SK-N-SH (cell line): Measurements from ENCODE around the gene PSAT1. TPM values are rescaled to one million over a fixed set of nuclear protein-coding genes. Genes with fewer than 3 reads are reported as not detected.

Experiments
- CTCF ChIA-PET: fragments of 300-600, 350-600 bp; formaldehyde crosslinking; extraction: SDS; loops from one replicate; lab custom pipeline; 2021; lab: Yijun Ruan, JAX
- POLR2A ChIA-PET: fragments of 350-600 bp; sonication (Branson Sonifier 250); formaldehyde crosslinking; extraction: SDS; loops from one replicate; lab custom pipeline; 2020; ENCODE audit warnings: antibody characterized with exemption, inconsistent platforms; lab: Yijun Ruan, JAX
- DNase-seq: peaks from one replicate; pipeline ENCODE4 v3.0.0; 2012
- H2AFZ ChIP-seq: fragments of 200-600 bp; sonication (generic); 2 replicates; pipeline ENCODE4 v1.8.1; 2016; ENCODE audit warnings: antibody characterized with exemption, mild to moderate bottlenecking, low read depth
- H3F3A ChIP-seq: fragments of 200-600 bp; sonication (generic); replicated peaks from 2 replicates; pipeline ENCODE3; 2016; ENCODE audit warnings: antibody characterized with exemption, mild to moderate bottlenecking; ENCODE audit not compliant: insufficient read depth
- H3K27ac ChIP-seq, 2 experiments: fragments of 200-500 bp in 1 of 2; fragments of 200-600 bp in 1 of 2; sonication (Bioruptor generic) in 1 of 2; sonication (generic), shearing (Covaris generic) in 1 of 2; 2 replicates each; pipeline versions ENCODE4 v1.5.1 to v1.6.1; 2014 to 2016; ENCODE audit warnings: low read depth in 2 of 2, inconsistent platforms in 1 of 2, low read length in 1 of 2, mild to moderate bottlenecking in 1 of 2, mixed read lengths in 1 of 2
- H3K27me3 ChIP-seq: fragments of 200-600 bp; sonication (generic), shearing (Covaris generic); 2 replicates; pipeline ENCODE4 v1.6.1; 2016; ENCODE audit warnings: mixed run types; ENCODE audit not compliant: insufficient read depth
- H3K36me3 ChIP-seq, 2 experiments: fragments of 200-500 bp in 1 of 2; fragments of 200-600 bp in 1 of 2; sonication (Bioruptor generic) in 1 of 2; sonication (generic) in 1 of 2; replicated peaks in 1 of 2; 2 replicates each; pipeline versions ENCODE3 to v1.5.1; 2014 to 2016; ENCODE audit warnings: low read length in 1 of 2, mild to moderate bottlenecking in 1 of 2; ENCODE audit not compliant: insufficient read depth in 2 of 2, control insufficient read depth in 1 of 2
- H3K4me1 ChIP-seq, 2 experiments: fragments of 200-500 bp in 1 of 2; fragments of 200-600 bp in 1 of 2; sonication (Bioruptor generic) in 1 of 2; sonication (generic), shearing (Covaris generic) in 1 of 2; 2 replicates each; pipeline versions ENCODE4 v1.5.1 to v1.6.1; 2014 to 2016; ENCODE audit warnings: low read depth in 1 of 2, low read length in 1 of 2, mixed run types in 1 of 2; ENCODE audit not compliant: insufficient read depth in 2 of 2, control insufficient read depth in 1 of 2
- H3K4me2 ChIP-seq: fragments of 200-600 bp; sonication (generic), shearing (Covaris generic); 2 replicates; pipeline ENCODE4 v1.6.1; 2017; ENCODE audit warnings: mixed run types
- H3K4me3 ChIP-seq, 2 experiments: fragments of 200-500 bp in 1 of 2; fragments of 200-600 bp in 1 of 2; sonication (Bioruptor generic) in 1 of 2; sonication (generic), shearing (Covaris generic) in 1 of 2; 2 replicates each; pipeline versions ENCODE4 v1.5.1 to v1.8.1; 2014 to 2016; ENCODE audit warnings: low read depth in 2 of 2, inconsistent platforms in 1 of 2, low read length in 1 of 2, mild to moderate bottlenecking in 1 of 2, mixed read lengths in 1 of 2, moderate library complexity in 1 of 2
- H3K79me2 ChIP-seq: fragments of 200-600 bp; sonication (generic); 2 replicates; pipeline ENCODE4 v1.8.1; 2017; ENCODE audit warnings: mild to moderate bottlenecking; ENCODE audit not compliant: insufficient read depth
- H3K9ac ChIP-seq: fragments of 200-600 bp; sonication (generic); 2 replicates; pipeline ENCODE4 v1.6.1; 2017; ENCODE audit warnings: mixed run types
- H3K9me2 ChIP-seq: fragments of 200-600 bp; sonication (generic); 2 replicates; pipeline ENCODE4 v1.6.1; 2017; ENCODE audit warnings: mixed run types
- H3K9me3 ChIP-seq: fragments of 200-600 bp; sonication (generic); 2 replicates; pipeline ENCODE4 v1.6.1; 2017; ENCODE audit warnings: mixed run types, mild to moderate bottlenecking, moderate library complexity
- H4K20me1 ChIP-seq: fragments of 200-600 bp; sonication (generic); 2 replicates; pipeline ENCODE4 v1.6.1; 2017; ENCODE audit warnings: mild to moderate bottlenecking, mixed run types; ENCODE audit not compliant: insufficient read depth
- CHD2 ChIP-seq: fragments of 150-350 bp; IDR thresholded peaks from 2 replicates; pipeline ENCODE4 v1.6.1; 2018; ENCODE audit warnings: low read length; ENCODE audit not compliant: partially characterized antibody
- CTCF ChIP-seq: fragments of 200-600 bp; sonication (generic); IDR thresholded peaks from 2 replicates; pipeline ENCODE4 v1.6.1; 2017; ENCODE audit warnings: antibody characterized with exemption, mild to moderate bottlenecking, moderate library complexity
- EP300 ChIP-seq, 2 experiments: IDR thresholded peaks; 2 replicates each; pipeline versions ENCODE4 v1.4.0 to v1.6.1; 2012; ENCODE audit warnings: borderline replicate concordance in 1 of 2, low read depth in 1 of 2, low read length in 1 of 2
- EZH2phosphoT487 ChIP-seq: fragments of 200-600 bp; sonication (generic); IDR thresholded peaks from 2 replicates; pipeline ENCODE4 v1.6.1; 2017; ENCODE audit warnings: low read depth, mixed run types, mild to moderate bottlenecking, antibody characterized with exemption, moderate library complexity, borderline replicate concordance
- FOSL2 ChIP-seq: IDR thresholded peaks from 2 replicates; pipeline ENCODE4 v1.4.0; 2012; ENCODE audit warnings: low read depth, mild to moderate bottlenecking, moderate library complexity, borderline replicate concordance
- FOXJ3 ChIP-seq: sonication (generic); formaldehyde crosslinking; IDR thresholded peaks from 2 replicates; pipeline ENCODE4 v1.5.1; 2020; ENCODE audit warnings: mild to moderate bottlenecking, missing genetic modification reagents
- GABPA ChIP-seq: IDR thresholded peaks from 2 replicates; pipeline ENCODE4 v1.4.0; 2012; ENCODE audit warnings: low read depth, mild to moderate bottlenecking
- GATA2 ChIP-seq: sonication (generic); formaldehyde crosslinking; IDR thresholded peaks from 2 replicates; pipeline ENCODE4 v1.5.0; 2020; ENCODE audit warnings: mild to moderate bottlenecking, missing genetic modification reagents
- MXI1 ChIP-seq: IDR thresholded peaks from 2 replicates; pipeline ENCODE4 v1.6.1; 2012; ENCODE audit warnings: mild to moderate bottlenecking, low read depth, low read length, improper control_type of control experiment
- RAD21 ChIP-seq: IDR thresholded peaks from 2 replicates; pipeline ENCODE4 v1.6.1; 2012; ENCODE audit warnings: mild to moderate bottlenecking, low read length
- RFX5 ChIP-seq: IDR thresholded peaks from 2 replicates; pipeline ENCODE4 v1.6.1; 2012; ENCODE audit warnings: mild to moderate bottlenecking, improper control_type of control experiment, low read length
- RXRA ChIP-seq: IDR thresholded peaks from 2 replicates; pipeline ENCODE4 v1.4.0; 2012; ENCODE audit warnings: low read depth, mild to moderate bottlenecking, borderline replicate concordance
- SMC3 ChIP-seq: IDR thresholded peaks from 2 replicates; pipeline ENCODE4 v1.6.1; 2012; ENCODE audit warnings: low read depth, low read length, improper control_type of control experiment
- TCF12 ChIP-seq: IDR thresholded peaks from 2 replicates; pipeline ENCODE4 v1.4.0; 2012
- ZBTB33 ChIP-seq: IDR thresholded peaks from 2 replicates; pipeline ENCODE4 v1.4.0; 2012; ENCODE audit warnings: low read depth, borderline replicate concordance
- WGBS: methylation state at CpG from one replicate; pipeline ENCODE4 v1.1.6; 2017; ENCODE audit warnings: low lambda C conversion rate; 5-methylcytosine and 5-hydroxymethylcytosine counted together
- polyA plus RNA-seq, 3 experiments: library from polyadenylated mRNA; depleted of rRNA; stranded (reverse); fragments of >200 nt; gene quantifications; 2 replicates each; pipeline ENCODE4 v1.2.3, GENCODE V29; 2012

Gene PSAT1
- polyA plus RNA-seq, 1 of the 3 experiments (the other 2 are of a cell fraction), result 37.0 TPM

GRCh38 chr9:78261403-78262001 is 35.4 kb upstream of the PSAT1 start:
- TF ChIP-seq FOXJ3 (no peak), EZH2phosphoT487 (no peak), CTCF (peak; percentile 75), TCF12 (no peak), GATA2 (no peak), ZBTB33 (no peak), RFX5 (no peak), FOSL2 (no peak), MXI1 (no peak), GABPA (no peak), RXRA (no peak), EP300 (IDR thresholded peaks at IDR 0.05; ENCODE audit: borderline replicate concordance in 1 of 2, low read depth in 1 of 2, low read length in 1 of 2) (no peak), RAD21 (peak; percentile 80), CHD2 (no peak), SMC3 (peak; percentile 47; the same call in 1 of the 2 replicates)
- TF ChIP-seq, all 33 proteins: peak for 3
- ChIA-PET POLR2A (no interaction called here), CTCF (interaction anchor here (0.6 to 6.5 kb wide), 16 partner anchors 9 to 1768 kb away, joined by 3 to 82 read pairs (median 4); no protein-coding TSS in a partner anchor)
- no peaks in the 10 kb centered on the region; a peak in 1 of 4 replicates for H3K4me1 ChIP-seq
- peaks cover 6% of the 10 kb centered on the region for H3F3A ChIP-seq
- H3K9me2 ChIP-seq, result no peaks in the 10 kb centered on the region
- no peaks in the 10 kb centered on the region for H3K27me3 ChIP-seq
- no peak overlapping the region for H3K27ac ChIP-seq
- WGBS, result under 1% methylated on average over 2 of the region's 2 CpGs
- no peaks in the 10 kb centered on the region for H3K9me3 ChIP-seq
- H3K4me2 ChIP-seq, result no peak overlapping the region
- DNase-seq, result peak; percentile 40
- no peak overlapping the region for H2AFZ ChIP-seq
- no peak overlapping the region; a peak in 1 of 4 replicates for H3K4me3 ChIP-seq
- H3K36me3 ChIP-seq, result peaks cover 10 to 32% of the 10 kb centered on the region in 2 experiments
- H4K20me1 ChIP-seq, result no peaks in the 10 kb centered on the region
- H3K9ac ChIP-seq, result no peak overlapping the region
- H3K79me2 ChIP-seq, result no peaks in the 10 kb centered on the region
